GM10266 (cell line): ENCODE results near the gene PPEF2.

Source experiments
- DNase-seq: peaks from one replicate; pipeline ENCODE4 v3.0.0; 2012; ENCODE audit errors: extremely low spot score
- CTCF ChIP-seq: IDR thresholded peaks from 2 replicates; pipeline ENCODE4 v1.5.1; 2012; ENCODE audit warnings: mild to moderate bottlenecking, low read depth; ENCODE audit not compliant: control insufficient read depth, insufficient read depth; ENCODE audit errors: missing control alignments

Gene PPEF2

DNA sequence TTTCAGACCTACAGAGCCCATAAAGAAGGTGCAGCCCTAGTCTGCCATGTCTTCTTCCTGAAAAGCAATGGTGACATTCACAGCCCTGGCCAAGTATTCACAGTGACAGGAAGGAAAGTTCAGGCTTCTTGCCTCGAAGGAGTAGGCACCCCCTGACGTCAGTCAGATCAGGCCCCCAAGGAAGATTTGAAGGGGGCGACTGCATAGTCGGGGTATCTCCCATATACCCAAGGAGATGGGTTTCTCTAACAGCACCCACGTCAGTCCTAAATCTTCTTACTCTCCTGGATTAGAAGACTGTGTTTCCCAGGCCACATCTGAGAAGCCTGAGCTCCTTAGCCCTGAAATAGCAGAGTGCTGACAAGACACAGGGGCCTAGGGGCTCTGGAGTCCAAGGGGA lies at the start of gene PPEF2:
Gene PPEF2 (minus strand): TSS at position 101 of the 400 bp plus-strand sequence. CDS start 6,127 bp downstream, outside the sequence.
- DNase-seq, result no peak
- no peak for TF ChIP-seq CTCF

DNA sequence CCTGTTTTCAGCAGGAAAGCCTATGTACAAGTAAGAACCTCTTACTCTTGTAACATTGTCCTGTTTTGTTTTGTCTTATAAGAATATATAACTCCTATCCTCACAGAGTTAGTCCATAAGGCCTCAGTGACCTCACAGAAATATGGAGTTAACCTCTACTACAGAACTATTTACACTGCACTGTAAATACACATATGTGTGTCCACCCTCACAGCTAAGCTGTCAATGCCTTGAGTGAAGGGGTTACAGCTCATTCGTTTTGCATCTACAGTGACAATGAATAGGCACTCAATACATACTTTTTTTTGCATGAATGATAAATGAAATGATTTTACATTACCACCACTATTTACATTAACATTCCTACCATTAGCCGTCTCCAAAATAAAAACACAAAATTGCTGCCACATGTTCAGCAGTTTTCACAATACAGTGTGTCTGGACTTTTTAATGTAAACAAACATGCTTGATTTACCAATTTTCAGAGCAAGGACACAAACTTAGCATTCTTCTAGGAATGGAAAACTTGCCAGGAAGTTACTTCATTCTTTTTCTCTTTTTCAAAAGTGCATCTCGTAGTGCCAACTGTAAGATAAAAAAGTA lies 48.1 kb upstream of the PPEF2 start:
- TF ChIP-seq CTCF, result no peak
- no peak for DNase-seq

- no peak for TF ChIP-seq CTCF
- peak; percentile 34 for DNase-seq
These were observed 46.7 kb upstream of the PPEF2 start for GRCh38 chr4:75948822-75949444.

DNA sequence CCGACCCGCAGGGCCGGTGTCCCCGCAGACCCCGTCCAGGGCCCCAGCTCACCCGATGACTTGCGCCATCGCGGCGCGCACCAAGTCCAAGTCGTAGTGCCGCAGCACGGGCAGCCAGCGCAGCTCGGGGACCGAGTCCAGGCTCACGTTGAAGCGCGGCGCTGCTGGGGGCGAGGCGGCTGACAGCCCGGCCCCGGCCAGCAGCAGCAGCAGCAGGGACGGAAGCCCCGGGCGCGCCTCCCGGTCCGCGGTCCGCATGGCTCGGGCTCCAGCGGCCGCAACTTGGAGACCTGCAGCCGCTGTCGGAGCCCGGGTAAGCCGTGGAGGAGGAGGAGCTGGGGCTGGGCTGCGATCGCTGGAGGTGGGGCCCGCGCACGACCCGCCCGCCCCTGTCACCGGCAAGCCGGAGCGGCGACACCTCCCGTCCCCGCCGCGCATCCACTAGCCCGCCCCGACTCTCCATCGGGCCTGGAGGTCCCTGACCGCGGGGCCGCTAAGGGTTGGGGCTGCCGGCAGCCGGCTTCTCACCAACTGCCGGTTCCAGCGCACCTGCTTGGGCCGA lies 38.5 kb upstream of the PPEF2 start, which contains the start of gene NAAA:
Gene NAAA (minus strand): TSS at position 322 of the 562 bp plus-strand sequence. CDS start 64 bp downstream, at position 258.
- DNase-seq, result peak; percentile 89
- peak; percentile 72 for TF ChIP-seq CTCF

GRCh38 chr4:75939890-75940691 lies 37.8 kb upstream of the PPEF2 start:
- peak; percentile 88 for DNase-seq
- TF ChIP-seq CTCF, result no peak

GRCh38 chr4:75935628-75936027 lies 33.4 kb upstream of the PPEF2 start:
- no peak for TF ChIP-seq CTCF
- DNase-seq, result no peak
